Measurements from ENCODE around the gene DGKH. TPM values are rescaled to one million over a fixed set of nuclear protein-coding genes. Genes with fewer than 3 reads are reported as not detected.

Gene DGKH
- polyA plus RNA-seq, 1 donor from 2014 or later = 0.03 TPM

GRCh38 chr13:42258747-42259146 lies 210.3 kb downstream of the DGKH start:
- peaks cover 0 to 2% (median 0%) of the 10 kb centered on the region in 3 donors for H3K4me1 Mint-ChIP-seq
- H3K27me3 Mint-ChIP-seq = no peaks in the 10 kb centered on the region
- no peaks in the 10 kb centered on the region for H3K36me3 Mint-ChIP-seq
- no peaks in the 10 kb centered on the region for H3K9me3 Mint-ChIP-seq
- H3K27ac Mint-ChIP-seq = no peak overlapping the region
- H3K4me3 Mint-ChIP-seq = no peak overlapping the region

GRCh38 chr13:42259515-42259914 lies 211.1 kb downstream of the DGKH start:
- H3K4me1 Mint-ChIP-seq = peaks cover 0 to 2% (median 0%) of the 10 kb centered on the region in 3 donors
- H3K9me3 Mint-ChIP-seq = no peaks in the 10 kb centered on the region
- H3K27me3 Mint-ChIP-seq = no peaks in the 10 kb centered on the region
- H3K36me3 Mint-ChIP-seq = no peaks in the 10 kb centered on the region
- H3K27ac Mint-ChIP-seq = no peak overlapping the region
- no peak overlapping the region for H3K4me3 Mint-ChIP-seq

- peaks cover 0 to 2% (median 0%) of the 10 kb centered on the region in 3 donors for H3K4me1 Mint-ChIP-seq
- H3K36me3 Mint-ChIP-seq = no peaks in the 10 kb centered on the region
- H3K9me3 Mint-ChIP-seq = no peaks in the 10 kb centered on the region
- H3K27me3 Mint-ChIP-seq = no peaks in the 10 kb centered on the region
- H3K4me3 Mint-ChIP-seq = no peak overlapping the region
- no peak overlapping the region for H3K27ac Mint-ChIP-seq
Observed at GRCh38 chr13:42260903-42261654, 212.6 kb downstream of the DGKH start.

GRCh38 chr13:42266473-42266872 lies 218.0 kb downstream of the DGKH start:
- Mint-ChIP-seq H3K4me1 (peaks cover 10 to 13% (median 12%) of the 10 kb centered on the region in 3 donors), H3K36me3 (no peaks in the 10 kb centered on the region), H3K27me3 (no peaks in the 10 kb centered on the region), H3K9me3 (no peaks in the 10 kb centered on the region), H3K4me3 (no peak overlapping the region), H3K27ac (no peak overlapping the region)

- Mint-ChIP-seq H3K27me3 (no peaks in the 10 kb centered on the region), H3K9me3 (peaks cover 0 to 2% (median 0%) of the 10 kb centered on the region in 3 donors), H3K36me3 (peaks cover 2% of the 10 kb centered on the region), H3K27ac (peak overlapping the region; percentile 76 to 100 (median 98)), H3K4me3 (peak overlapping the region; percentile 67 to 99 (median 98)), H3K4me1 (peaks cover 16 to 33% (median 30%) of the 10 kb centered on the region in 3 donors)
Observed at GRCh38 chr13:42270160-42270856, 221.9 kb downstream of the DGKH start.

GRCh38 chr13:42270857-42271215 lies 222.4 kb downstream of the DGKH start:
- Mint-ChIP-seq H3K4me1 (peaks cover 19 to 39% (median 35%) of the 10 kb centered on the region in 3 donors), H3K27me3 (no peaks in the 10 kb centered on the region)

GRCh38 chr13:42271337-42272114 lies 223.1 kb downstream of the DGKH start:
- Mint-ChIP-seq H3K4me1 (peaks cover 20 to 42% (median 38%) of the 10 kb centered on the region in 3 donors), H3K36me3 (peaks cover 3% of the 10 kb centered on the region), H3K27me3 (no peaks in the 10 kb centered on the region), H3K27ac (peak overlapping the region; percentile 76 to 100 (median 98)), H3K9me3 (peaks cover 0 to 3% (median 0%) of the 10 kb centered on the region in 3 donors), H3K4me3 (peak overlapping the region; percentile 67 to 99 (median 98))

More at GRCh38 chr13:42270857-42271215, 222.4 kb downstream of the DGKH start:
- Mint-ChIP-seq H3K36me3 (peaks cover 2% of the 10 kb centered on the region), H3K4me3 (peak overlapping the region; percentile 67 to 99 (median 98)), H3K9me3 (peaks cover 0 to 3% (median 0%) of the 10 kb centered on the region in 3 donors), H3K27ac (peak overlapping the region; percentile 76 to 100 (median 98))

GRCh38 chr13:42272115-42272803 lies 223.8 kb downstream of the DGKH start, which contains the start of gene AKAP11:
AKAP11 (plus strand) TSS chr13:42272152; CDS start chr13:42286349, 14,197 bp downstream.
- Mint-ChIP-seq H3K27ac (peak within 1 kb of the TSS; percentile 76 to 100 (median 98)), H3K9me3 (peaks cover 0 to 3% (median 0%) of the 10 kb centered on the region in 3 donors), H3K36me3 (peaks cover 4% of the 10 kb centered on the region), H3K4me3 (peak within 1 kb of the TSS; percentile 67 to 99 (median 98)), H3K27me3 (no peaks in the 10 kb centered on the region), H3K4me1 (peaks cover 24 to 48% (median 41%) of the 10 kb centered on the region in 3 donors)

GRCh38 chr13:42272804-42273175 lies 224.3 kb downstream of the DGKH start:
- Mint-ChIP-seq H3K36me3 (peaks cover 4% of the 10 kb centered on the region), H3K27me3 (no peaks in the 10 kb centered on the region), H3K4me3 (peak overlapping the region; percentile 67 to 99 (median 98)), H3K27ac (peak overlapping the region; percentile 76 to 100 (median 80)), H3K4me1 (peaks cover 29 to 53% (median 41%) of the 10 kb centered on the region in 3 donors), H3K9me3 (peaks cover 0 to 3% (median 0%) of the 10 kb centered on the region in 3 donors)

GRCh38 chr13:42274386-42275097 lies 226.1 kb downstream of the DGKH start:
- H3K4me1 Mint-ChIP-seq = peaks cover 36 to 55% (median 41%) of the 10 kb centered on the region in 3 donors
- peak overlapping the region; percentile 76 to 100 (median 80) for H3K27ac Mint-ChIP-seq
- H3K4me3 Mint-ChIP-seq = peak overlapping the region in 3 of 4 donors; percentile 61 to 78 (median 67)
- peaks cover 0 to 3% (median 0%) of the 10 kb centered on the region in 3 donors for H3K9me3 Mint-ChIP-seq
- peaks cover 4% of the 10 kb centered on the region for H3K36me3 Mint-ChIP-seq
- H3K27me3 Mint-ChIP-seq = no peaks in the 10 kb centered on the region

GRCh38 chr13:42275098-42275471 lies 226.6 kb downstream of the DGKH start:
- peaks cover 4% of the 10 kb centered on the region for H3K36me3 Mint-ChIP-seq
- H3K4me1 Mint-ChIP-seq = peaks cover 36 to 55% (median 41%) of the 10 kb centered on the region in 3 donors
- peak overlapping the region in 3 of 4 donors; percentile 61 to 78 (median 67) for H3K4me3 Mint-ChIP-seq
- peak overlapping the region; percentile 76 to 100 (median 80) for H3K27ac Mint-ChIP-seq
- H3K27me3 Mint-ChIP-seq = no peaks in the 10 kb centered on the region
- peaks cover 0 to 3% (median 0%) of the 10 kb centered on the region in 3 donors for H3K9me3 Mint-ChIP-seq

- Mint-ChIP-seq H3K36me3 (peaks cover 4% of the 10 kb centered on the region), H3K9me3 (peaks cover 0 to 3% (median 0%) of the 10 kb centered on the region in 3 donors), H3K27ac (peak overlapping the region; percentile 76 to 100 (median 80)), H3K4me1 (peaks cover 35 to 52% (median 38%) of the 10 kb centered on the region in 3 donors), H3K4me3 (peak overlapping the region in 3 of 4 donors; percentile 61 to 78 (median 67)), H3K27me3 (no peaks in the 10 kb centered on the region)
Observed at GRCh38 chr13:42275506-42275905, 227.1 kb downstream of the DGKH start.

- H3K4me1 Mint-ChIP-seq = peaks cover 25 to 43% (median 31%) of the 10 kb centered on the region in 3 donors
- peak overlapping the region; percentile 71 to 87 (median 76) for H3K27ac Mint-ChIP-seq
- H3K36me3 Mint-ChIP-seq = peaks cover 4% of the 10 kb centered on the region
- peaks cover 0 to 3% (median 0%) of the 10 kb centered on the region in 3 donors for H3K9me3 Mint-ChIP-seq
- no peaks in the 10 kb centered on the region for H3K27me3 Mint-ChIP-seq
- peak overlapping the region in 3 of 4 donors; percentile 18 to 70 (median 33) for H3K4me3 Mint-ChIP-seq
Observed at GRCh38 chr13:42276683-42277082, 228.2 kb downstream of the DGKH start.
